Osteocyte (in vitro differentiated cells): ENCODE measurements around the gene CTNNB1. TPM values are rescaled to one million over a fixed set of nuclear protein-coding genes. Genes with fewer than 3 reads are reported as not detected.

Source experiments
- DNase-seq: peaks from one replicate; pipeline ENCODE4 v3.0.0; 2021; ENCODE audit warnings: mixed read lengths; ENCODE audit not compliant: unreplicated experiment; ENCODE audit errors: extremely low spot score
- H3K27ac Mint-ChIP-seq: one replicate; pipeline ENCODE4 v1.8.0; 2021; ENCODE audit warnings: mild to moderate bottlenecking, mixed read lengths; ENCODE audit not compliant: unreplicated experiment
- H3K27me3 Mint-ChIP-seq: one replicate; pipeline ENCODE4 v1.8.0; 2021; ENCODE audit warnings: mixed read lengths; ENCODE audit not compliant: unreplicated experiment
- H3K36me3 Mint-ChIP-seq: one replicate; pipeline ENCODE4 v1.8.0; 2021; ENCODE audit warnings: mixed read lengths; ENCODE audit not compliant: unreplicated experiment
- H3K4me1 Mint-ChIP-seq: one replicate; pipeline ENCODE4 v1.8.0; 2021; ENCODE audit warnings: mixed read lengths; ENCODE audit not compliant: unreplicated experiment
- H3K4me3 Mint-ChIP-seq: one replicate; pipeline ENCODE4 v1.8.0; 2021; ENCODE audit warnings: mild to moderate bottlenecking, moderate library complexity, mixed read lengths; ENCODE audit not compliant: unreplicated experiment
- H3K9me3 Mint-ChIP-seq: one replicate; pipeline ENCODE4 v1.8.0; 2021; ENCODE audit warnings: mixed read lengths; ENCODE audit not compliant: unreplicated experiment
- total RNA-seq: library from RNA; stranded (reverse); gene quantifications from 2 replicates; pipeline ENCODE4 v1.2.1, GENCODE V29; 2021
- TF ChIP-seq, protein P1 (sequence below): fragments of 200-600 bp; sonication (generic); IDR thresholded peaks from 2 replicates; pipeline ENCODE4 v1.5.0; 2021; ENCODE audit warnings: antibody characterized with exemption, mild to moderate bottlenecking, moderate library complexity

CTNNB1 gene
- total RNA-seq, 1 donor from 2014 or later: 339 TPM

DNA sequence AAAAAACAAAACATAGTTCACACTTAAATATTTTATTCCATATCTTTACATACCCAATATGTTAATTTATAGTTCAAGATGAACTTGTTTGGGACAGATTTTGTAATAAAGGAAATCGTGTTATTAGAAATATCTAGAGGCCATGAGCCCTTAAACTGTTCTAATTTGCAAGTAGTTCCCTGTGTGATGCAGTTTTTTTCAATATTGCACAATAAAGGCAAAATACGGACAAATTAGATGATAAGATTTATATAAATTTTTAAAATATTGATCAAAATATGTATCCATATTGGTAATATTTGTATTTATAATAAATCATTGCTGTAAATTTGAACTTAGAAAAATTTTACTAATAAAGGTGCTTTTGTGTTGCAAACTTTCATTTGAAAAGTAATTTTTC is 23.8 kb downstream of the CTNNB1 start:
- no peak overlapping the region for H3K27ac Mint-ChIP-seq
- H3K36me3 Mint-ChIP-seq: peaks cover 30% of the 10 kb centered on the region
- H3K4me1 Mint-ChIP-seq: peaks cover 51% of the 10 kb centered on the region

DNA sequence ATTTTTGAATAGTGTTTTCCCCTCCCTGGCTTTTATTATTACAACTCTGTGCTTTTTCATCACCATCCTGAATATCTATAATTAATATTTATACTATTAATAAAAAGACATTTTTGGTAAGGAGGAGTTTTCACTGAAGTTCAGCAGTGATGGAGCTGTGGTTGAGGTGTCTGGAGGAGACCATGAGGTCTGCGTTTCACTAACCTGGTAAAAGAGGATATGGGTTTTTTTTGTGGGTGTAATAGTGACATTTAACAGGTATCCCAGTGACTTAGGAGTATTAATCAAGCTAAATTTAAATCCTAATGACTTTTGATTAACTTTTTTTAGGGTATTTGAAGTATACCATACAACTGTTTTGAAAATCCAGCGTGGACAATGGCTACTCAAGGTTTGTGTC is 24.4 kb downstream of the CTNNB1 start:
- no peak for DNase-seq
- H3K4me3 Mint-ChIP-seq: no peak overlapping the region
- H3K9me3 Mint-ChIP-seq: no peaks in the 10 kb centered on the region
- peaks cover 36% of the 10 kb centered on the region for H3K36me3 Mint-ChIP-seq
- TF ChIP-seq, protein P1, sequence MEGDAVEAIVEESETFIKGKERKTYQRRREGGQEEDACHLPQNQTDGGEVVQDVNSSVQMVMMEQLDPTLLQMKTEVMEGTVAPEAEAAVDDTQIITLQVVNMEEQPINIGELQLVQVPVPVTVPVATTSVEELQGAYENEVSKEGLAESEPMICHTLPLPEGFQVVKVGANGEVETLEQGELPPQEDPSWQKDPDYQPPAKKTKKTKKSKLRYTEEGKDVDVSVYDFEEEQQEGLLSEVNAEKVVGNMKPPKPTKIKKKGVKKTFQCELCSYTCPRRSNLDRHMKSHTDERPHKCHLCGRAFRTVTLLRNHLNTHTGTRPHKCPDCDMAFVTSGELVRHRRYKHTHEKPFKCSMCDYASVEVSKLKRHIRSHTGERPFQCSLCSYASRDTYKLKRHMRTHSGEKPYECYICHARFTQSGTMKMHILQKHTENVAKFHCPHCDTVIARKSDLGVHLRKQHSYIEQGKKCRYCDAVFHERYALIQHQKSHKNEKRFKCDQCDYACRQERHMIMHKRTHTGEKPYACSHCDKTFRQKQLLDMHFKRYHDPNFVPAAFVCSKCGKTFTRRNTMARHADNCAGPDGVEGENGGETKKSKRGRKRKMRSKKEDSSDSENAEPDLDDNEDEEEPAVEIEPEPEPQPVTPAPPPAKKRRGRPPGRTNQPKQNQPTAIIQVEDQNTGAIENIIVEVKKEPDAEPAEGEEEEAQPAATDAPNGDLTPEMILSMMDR: no peak
- no peak overlapping the region for H3K27ac Mint-ChIP-seq
- H3K27me3 Mint-ChIP-seq: no peaks in the 10 kb centered on the region
- H3K4me1 Mint-ChIP-seq: peaks cover 48% of the 10 kb centered on the region

More for the DNA sequence above, 23.8 kb downstream of the CTNNB1 start:
- DNase-seq: no peak
- H3K27me3 Mint-ChIP-seq: no peaks in the 10 kb centered on the region
- H3K4me3 Mint-ChIP-seq: no peak overlapping the region
- H3K9me3 Mint-ChIP-seq: no peaks in the 10 kb centered on the region
- TF ChIP-seq, protein P1: no peak

DNA sequence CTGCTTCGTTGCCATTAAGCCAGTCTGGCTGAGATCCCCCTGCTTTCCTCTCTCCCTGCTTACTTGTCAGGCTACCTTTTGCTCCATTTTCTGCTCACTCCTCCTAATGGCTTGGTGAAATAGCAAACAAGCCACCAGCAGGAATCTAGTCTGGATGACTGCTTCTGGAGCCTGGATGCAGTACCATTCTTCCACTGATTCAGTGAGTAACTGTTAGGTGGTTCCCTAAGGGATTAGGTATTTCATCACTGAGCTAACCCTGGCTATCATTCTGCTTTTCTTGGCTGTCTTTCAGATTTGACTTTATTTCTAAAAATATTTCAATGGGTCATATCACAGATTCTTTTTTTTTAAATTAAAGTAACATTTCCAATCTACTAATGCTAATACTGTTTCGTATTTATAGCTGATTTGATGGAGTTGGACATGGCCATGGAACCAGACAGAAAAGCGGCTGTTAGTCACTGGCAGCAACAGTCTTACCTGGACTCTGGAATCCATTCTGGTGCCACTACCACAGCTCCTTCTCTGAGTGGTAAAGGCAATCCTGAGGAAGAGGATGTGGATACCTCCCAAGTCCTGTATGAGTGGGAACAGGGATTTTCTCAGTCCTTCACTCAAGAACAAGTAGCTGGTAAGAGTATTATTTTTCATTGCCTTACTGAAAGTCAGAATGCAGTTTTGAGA is 25.0 kb downstream of the CTNNB1 start:
- H3K27ac Mint-ChIP-seq: peak overlapping the region; percentile 52

DNA sequence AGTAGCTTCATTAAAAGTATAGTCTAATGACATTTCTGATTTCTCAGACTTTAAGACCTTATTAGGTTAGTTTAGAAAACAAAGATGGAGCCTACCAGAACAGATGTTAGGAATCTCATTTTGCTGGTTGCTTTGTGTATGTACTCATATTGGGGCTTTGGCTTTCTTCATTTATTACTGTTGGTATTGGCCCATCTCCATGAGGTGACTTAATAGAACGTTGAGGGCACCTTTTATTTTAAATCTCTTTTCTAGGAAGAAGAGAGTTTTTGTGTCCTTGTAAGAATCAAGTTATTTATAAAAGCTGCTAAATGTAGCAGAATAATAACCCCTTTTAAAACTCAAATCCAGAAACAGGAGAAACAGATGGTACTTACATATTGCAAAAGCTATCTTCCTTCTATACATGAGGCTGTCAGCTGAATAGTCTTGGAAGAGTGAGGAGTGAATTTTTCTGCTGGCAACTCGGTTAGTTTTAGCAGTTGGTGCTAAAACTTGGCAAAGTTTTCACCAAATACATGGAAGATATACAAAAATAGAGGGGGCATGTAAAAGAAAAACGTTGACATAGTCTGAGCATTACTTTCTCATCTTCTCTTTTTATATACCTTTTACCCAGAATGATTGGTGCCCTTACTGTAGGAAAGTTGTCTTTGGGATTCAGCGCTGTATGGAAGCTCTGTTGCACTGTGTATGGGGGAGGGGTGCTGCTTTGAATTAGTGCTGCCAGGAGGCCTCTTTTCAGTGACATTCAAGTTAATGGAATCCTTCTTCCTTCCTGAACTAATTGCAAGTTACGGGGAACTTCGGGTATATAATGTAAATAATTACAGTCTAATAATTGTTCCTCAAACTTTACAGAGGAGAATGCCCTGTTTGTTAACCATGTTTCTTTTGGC is 35.8 kb downstream of the CTNNB1 start:
- no peak overlapping the region for H3K4me3 Mint-ChIP-seq
- peaks cover 3% of the 10 kb centered on the region for H3K9me3 Mint-ChIP-seq
- no peaks in the 10 kb centered on the region for H3K27me3 Mint-ChIP-seq
- H3K27ac Mint-ChIP-seq: no peak overlapping the region
- TF ChIP-seq, protein P1: no peak
- no peak for DNase-seq
- no peaks in the 10 kb centered on the region for H3K4me1 Mint-ChIP-seq
- peaks cover 79% of the 10 kb centered on the region for H3K36me3 Mint-ChIP-seq

More for the DNA sequence above, 25.0 kb downstream of the CTNNB1 start:
- Mint-ChIP-seq H3K4me3 (no peak overlapping the region), H3K9me3 (no peaks in the 10 kb centered on the region), H3K27me3 (no peaks in the 10 kb centered on the region), H3K4me1 (peaks cover 43% of the 10 kb centered on the region), H3K36me3 (peaks cover 38% of the 10 kb centered on the region)
- DNase-seq: no peak
- TF ChIP-seq, protein P1: no peak

DNA sequence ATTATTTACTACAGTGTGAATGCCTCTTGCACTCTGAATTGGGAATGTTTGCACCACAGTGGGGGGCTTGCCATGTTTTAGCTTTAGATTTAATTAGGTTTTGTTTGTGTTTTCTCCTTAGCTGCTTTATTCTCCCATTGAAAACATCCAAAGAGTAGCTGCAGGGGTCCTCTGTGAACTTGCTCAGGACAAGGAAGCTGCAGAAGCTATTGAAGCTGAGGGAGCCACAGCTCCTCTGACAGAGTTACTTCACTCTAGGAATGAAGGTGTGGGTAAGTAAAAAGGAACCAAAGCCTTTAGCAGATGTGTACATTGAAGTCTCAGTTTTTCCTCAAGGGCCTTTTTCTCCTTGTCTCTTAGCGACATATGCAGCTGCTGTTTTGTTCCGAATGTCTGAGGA is 36.9 kb downstream of the CTNNB1 start:
- Mint-ChIP-seq H3K4me3 (no peak overlapping the region), H3K27me3 (no peaks in the 10 kb centered on the region), H3K36me3 (peaks cover 79% of the 10 kb centered on the region), H3K27ac (no peak overlapping the region), H3K9me3 (no peaks in the 10 kb centered on the region), H3K4me1 (no peaks in the 10 kb centered on the region)
- no peak for DNase-seq
- TF ChIP-seq, protein P1: no peak
